Renal pelvis (tissue), 4 donors: Measurements from ENCODE around the gene GSN. TPM values are rescaled to one million over a fixed set of nuclear protein-coding genes. Genes with fewer than 3 reads are reported as not detected.
A peak's percentile ranks its signal among the peaks of the same experiment; 100 is the strongest.

Experiments
- DNase-seq: peaks from one replicate; pipeline ENCODE4 v3.0.0-alpha.2; 2013
- polyA plus RNA-seq, 3 donors: library from polyadenylated mRNA; unstranded; fragments of 120-200 nt; gene quantifications; one replicate each; pipeline ENCODE4 v1.2.1, GENCODE V29; 2013; ENCODE audit not compliant: insufficient read length in 3 of 3

The GSN gene
- polyA plus RNA-seq, 3 donors, result 147 to 225 (median 173) TPM

- no peak for DNase-seq
These were observed 1.8 kb downstream of the GSN start for GRCh38 chr9:121269642-121270254.

GRCh38 chr9:121271368-121272341 is 3.7 kb downstream of the GSN start:
- DNase-seq, result peak; percentile 42

- no peak for DNase-seq
These were observed 4.5 kb downstream of the GSN start for GRCh38 chr9:121272401-121272948.

- DNase-seq, result no peak
These were observed 5.3 kb downstream of the GSN start for GRCh38 chr9:121273064-121273775.

- DNase-seq, result no peak
These were observed 6.9 kb downstream of the GSN start for GRCh38 chr9:121274851-121275250.

- DNase-seq, result no peak
These were observed 8.1 kb downstream of the GSN start for GRCh38 chr9:121275781-121276658.

GRCh38 chr9:121277026-121277425 is 9.1 kb downstream of the GSN start:
- no peak for DNase-seq

- no peak for DNase-seq
These were observed 9.7 kb downstream of the GSN start for GRCh38 chr9:121277518-121278295.

- peak; percentile 62 for DNase-seq
These were observed 10.7 kb downstream of the GSN start for GRCh38 chr9:121278477-121279261.

GRCh38 chr9:121279776-121280388 is 11.9 kb downstream of the GSN start:
- DNase-seq, result no peak

GRCh38 chr9:121280715-121281613 is 13.0 kb downstream of the GSN start:
- DNase-seq, result no peak

GRCh38 chr9:121281614-121282276 is 13.8 kb downstream of the GSN start:
- no peak for DNase-seq

- DNase-seq, result no peak
These were observed 14.5 kb downstream of the GSN start for GRCh38 chr9:121282277-121283079.

- no peak for DNase-seq
These were observed 15.1 kb downstream of the GSN start for GRCh38 chr9:121283080-121283398.

GRCh38 chr9:121283856-121284732 is 16.1 kb downstream of the GSN start:
- no peak for DNase-seq
